ENCODE data around the gene HTT.

GRCh38 chr4:3215256-3215655 is 140.8 kb downstream of the HTT start:
- TF ChIP-seq, protein P1, sequence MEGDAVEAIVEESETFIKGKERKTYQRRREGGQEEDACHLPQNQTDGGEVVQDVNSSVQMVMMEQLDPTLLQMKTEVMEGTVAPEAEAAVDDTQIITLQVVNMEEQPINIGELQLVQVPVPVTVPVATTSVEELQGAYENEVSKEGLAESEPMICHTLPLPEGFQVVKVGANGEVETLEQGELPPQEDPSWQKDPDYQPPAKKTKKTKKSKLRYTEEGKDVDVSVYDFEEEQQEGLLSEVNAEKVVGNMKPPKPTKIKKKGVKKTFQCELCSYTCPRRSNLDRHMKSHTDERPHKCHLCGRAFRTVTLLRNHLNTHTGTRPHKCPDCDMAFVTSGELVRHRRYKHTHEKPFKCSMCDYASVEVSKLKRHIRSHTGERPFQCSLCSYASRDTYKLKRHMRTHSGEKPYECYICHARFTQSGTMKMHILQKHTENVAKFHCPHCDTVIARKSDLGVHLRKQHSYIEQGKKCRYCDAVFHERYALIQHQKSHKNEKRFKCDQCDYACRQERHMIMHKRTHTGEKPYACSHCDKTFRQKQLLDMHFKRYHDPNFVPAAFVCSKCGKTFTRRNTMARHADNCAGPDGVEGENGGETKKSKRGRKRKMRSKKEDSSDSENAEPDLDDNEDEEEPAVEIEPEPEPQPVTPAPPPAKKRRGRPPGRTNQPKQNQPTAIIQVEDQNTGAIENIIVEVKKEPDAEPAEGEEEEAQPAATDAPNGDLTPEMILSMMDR (IDR thresholded peaks at IDR 0.05) = no peak
- TF ChIP-seq POLR2A (IDR thresholded peaks at IDR 0.05) (no peak), POLR2AphosphoS5 (IDR thresholded peaks at IDR 0.05) (no peak)
